GM18498 (cell line): ENCODE results near the gene DIP2B.

Experiments
- ATAC-seq: cut with Tn5 transposase; IDR thresholded peaks from one replicate; pipeline ENCODE4 v1.9.1; 2021; ENCODE audit warnings: mild to moderate bottlenecking, moderate library complexity; ENCODE audit not compliant: unreplicated experiment

The DIP2B gene

GRCh38 chr12:50723865-50724264 lies 219.1 kb downstream of the DIP2B start:
- no peak for ATAC-seq

- no peak for ATAC-seq
These were observed 220.5 kb downstream of the DIP2B start for GRCh38 chr12:50725011-50725942.

GRCh38 chr12:50727466-50727865 lies 222.7 kb downstream of the DIP2B start:
- no peak for ATAC-seq

GRCh38 chr12:50728417-50728816 lies 223.6 kb downstream of the DIP2B start:
- ATAC-seq = no peak

- no peak for ATAC-seq
These were observed 224.1 kb downstream of the DIP2B start for GRCh38 chr12:50728841-50729240.

- no peak for ATAC-seq
These were observed 227.8 kb downstream of the DIP2B start for GRCh38 chr12:50732591-50732990.

GRCh38 chr12:50733706-50734105 lies 228.9 kb downstream of the DIP2B start:
- ATAC-seq = no peak

GRCh38 chr12:50734409-50735263 lies 229.9 kb downstream of the DIP2B start:
- ATAC-seq = no peak

- no peak for ATAC-seq
These were observed 234.8 kb downstream of the DIP2B start for GRCh38 chr12:50739611-50740010.

GRCh38 chr12:50740307-50740706 lies 235.5 kb downstream of the DIP2B start:
- no peak for ATAC-seq

GRCh38 chr12:50742776-50743175 lies 238.0 kb downstream of the DIP2B start:
- ATAC-seq = no peak

GRCh38 chr12:50745861-50746260 lies 241.1 kb downstream of the DIP2B start:
- ATAC-seq = no peak

- no peak for ATAC-seq
These were observed 241.6 kb downstream of the DIP2B start for GRCh38 chr12:50746431-50746830.

- ATAC-seq = no peak
These were observed 243.0 kb downstream of the DIP2B start for GRCh38 chr12:50747817-50748216.

- ATAC-seq = no peak
These were observed 244.7 kb downstream of the DIP2B start for GRCh38 chr12:50749459-50749882.

- no peak for ATAC-seq
These were observed 245.6 kb downstream of the DIP2B start for GRCh38 chr12:50750366-50750765.

- ATAC-seq = no peak
These were observed 247.3 kb downstream of the DIP2B start for GRCh38 chr12:50751948-50752721.

- ATAC-seq = no peak
These were observed 248.5 kb downstream of the DIP2B start for GRCh38 chr12:50753232-50753769.

- ATAC-seq = peak; percentile 79
These were observed 259.0 kb downstream of the DIP2B start, which contains the start of gene ATF1 for GRCh38 chr12:50763639-50764285. Gene ATF1, plus strand, starts transcription at chr12:50764101. Its CDS starts 16,045 bp downstream, at chr12:50780146.
